NCI-H1436 (cell line): Measurements from ENCODE around the gene ANG.

ENCODE experiments used
- DNase-seq: peaks from one replicate; lab custom pipeline; 2025; lab: John Stamatoyannopoulos, UW

ANG gene

GRCh38 chr14:20676072-20676471, 12.5 kb upstream of the ANG start:
- DNase-seq, result no peak

- no peak for DNase-seq
Measured at GRCh38 chr14:20679907-20680306, 8.7 kb upstream of the ANG start.

- DNase-seq, result no peak
Measured at GRCh38 chr14:20680363-20680762, 8.2 kb upstream of the ANG start.

GRCh38 chr14:20680843-20681347, 7.7 kb upstream of the ANG start:
- no peak for DNase-seq

GRCh38 chr14:20681348-20682126, 7.0 kb upstream of the ANG start:
- peak; percentile 27 for DNase-seq

GRCh38 chr14:20682127-20682434, 6.5 kb upstream of the ANG start:
- no peak for DNase-seq

- DNase-seq, result peak; percentile 68
Measured at GRCh38 chr14:20682435-20683124, 6.0 kb upstream of the ANG start.

- peak; percentile 36 for DNase-seq
Measured at GRCh38 chr14:20683125-20683890, 5.3 kb upstream of the ANG start.

- DNase-seq, result no peak
Measured at GRCh38 chr14:20683891-20684661, 4.5 kb upstream of the ANG start, which contains the start of gene RNASE4. Gene RNASE4, plus strand, starts transcription at chr14:20684560. Its CDS starts 14,812 bp downstream, at chr14:20699372.

- no peak for DNase-seq
Measured at GRCh38 chr14:20684662-20685456, 3.7 kb upstream of the ANG start.

GRCh38 chr14:20686386-20687143, 2.0 kb upstream of the ANG start:
- no peak for DNase-seq

- no peak for DNase-seq
Measured at GRCh38 chr14:20687362-20688166, 1.0 kb upstream of the ANG start.

- peak; percentile 13 for DNase-seq
Measured at GRCh38 chr14:20690848-20691640, 2.5 kb downstream of the ANG start.

GRCh38 chr14:20692116-20692751, 3.7 kb downstream of the ANG start:
- no peak for DNase-seq

- DNase-seq, result no peak
Measured at GRCh38 chr14:20696764-20697163, 8.2 kb downstream of the ANG start.

- peak; percentile 19 for DNase-seq
Measured at GRCh38 chr14:20697273-20698017, 8.9 kb downstream of the ANG start.

- no peak for DNase-seq
Measured at GRCh38 chr14:20698018-20698329, 9.4 kb downstream of the ANG start.

- no peak for DNase-seq
Measured at GRCh38 chr14:20698934-20699333, 10.4 kb downstream of the ANG start.
